Peyer's patch (tissue), 4 donors: ENCODE results near the gene HOXA6.

Experiments
- POLR2A ChIP-seq, 2 donors: fragments of 450-650 bp; IDR thresholded peaks; one replicate each; pipeline ENCODE4 v1.5.1; 2017; ENCODE audit warnings: antibody characterized with exemption in 2 of 2, mild to moderate bottlenecking in 2 of 2, moderate library complexity in 2 of 2
- TF ChIP-seq, protein P1 (sequence below), 6 experiments: fragments of 450-650 bp in 4 of 6; fragments of 200-600 bp in 2 of 6; sonication (generic) in 1 of 6; IDR thresholded peaks; one replicate each; pipeline ENCODE4 v1.5.1; 2017 to 2019; ENCODE audit warnings: antibody characterized with exemption in 6 of 6, mild to moderate bottlenecking in 3 of 6, moderate library complexity in 1 of 6

DNA sequence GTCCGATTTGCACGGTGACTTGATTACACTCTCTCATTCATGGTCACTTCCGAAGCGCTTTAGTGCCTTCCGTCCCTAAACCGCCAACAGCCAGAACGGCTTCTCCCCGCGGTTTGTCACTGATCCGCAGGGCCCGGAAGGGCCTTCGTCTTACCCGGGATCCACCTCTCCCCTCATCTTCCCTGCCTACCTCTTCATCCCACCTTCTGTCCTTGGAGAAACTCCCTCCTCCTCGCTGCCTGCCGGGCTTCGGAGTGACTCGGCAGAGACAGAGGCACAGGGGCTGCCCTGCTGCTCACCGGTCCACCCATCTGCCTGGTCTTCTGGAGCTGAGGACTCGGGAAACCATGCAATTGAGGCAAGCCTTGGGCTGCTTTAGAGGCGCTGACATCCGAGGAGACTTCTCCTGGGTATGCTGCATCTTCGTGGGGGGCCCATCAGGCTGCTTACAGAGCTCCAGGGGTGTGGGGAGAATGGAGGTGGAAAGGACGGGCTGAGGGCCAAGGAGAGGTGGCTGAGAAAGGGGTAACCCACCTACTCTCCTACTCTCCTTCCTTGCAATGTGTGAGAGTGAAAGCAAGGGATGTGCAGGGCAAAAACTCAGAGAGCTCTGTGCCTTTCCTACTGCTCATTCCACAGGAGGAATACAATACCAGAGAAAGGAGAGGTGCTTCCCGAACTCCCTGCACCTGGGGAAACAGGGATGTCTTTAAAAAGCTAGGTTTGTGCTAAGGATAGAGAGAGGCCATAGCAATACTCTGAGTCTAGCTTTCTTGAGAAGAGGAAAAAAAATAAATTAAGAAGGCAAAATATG, 38.5 kb upstream of the HOXA6 start:
- TF ChIP-seq, protein P1, sequence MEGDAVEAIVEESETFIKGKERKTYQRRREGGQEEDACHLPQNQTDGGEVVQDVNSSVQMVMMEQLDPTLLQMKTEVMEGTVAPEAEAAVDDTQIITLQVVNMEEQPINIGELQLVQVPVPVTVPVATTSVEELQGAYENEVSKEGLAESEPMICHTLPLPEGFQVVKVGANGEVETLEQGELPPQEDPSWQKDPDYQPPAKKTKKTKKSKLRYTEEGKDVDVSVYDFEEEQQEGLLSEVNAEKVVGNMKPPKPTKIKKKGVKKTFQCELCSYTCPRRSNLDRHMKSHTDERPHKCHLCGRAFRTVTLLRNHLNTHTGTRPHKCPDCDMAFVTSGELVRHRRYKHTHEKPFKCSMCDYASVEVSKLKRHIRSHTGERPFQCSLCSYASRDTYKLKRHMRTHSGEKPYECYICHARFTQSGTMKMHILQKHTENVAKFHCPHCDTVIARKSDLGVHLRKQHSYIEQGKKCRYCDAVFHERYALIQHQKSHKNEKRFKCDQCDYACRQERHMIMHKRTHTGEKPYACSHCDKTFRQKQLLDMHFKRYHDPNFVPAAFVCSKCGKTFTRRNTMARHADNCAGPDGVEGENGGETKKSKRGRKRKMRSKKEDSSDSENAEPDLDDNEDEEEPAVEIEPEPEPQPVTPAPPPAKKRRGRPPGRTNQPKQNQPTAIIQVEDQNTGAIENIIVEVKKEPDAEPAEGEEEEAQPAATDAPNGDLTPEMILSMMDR (IDR thresholded peaks at IDR 0.05) = no peak
- no peak for TF ChIP-seq POLR2A (IDR thresholded peaks at IDR 0.05)
